HG03575 (cell line): ENCODE data around the gene AIFM3.

ENCODE experiments used
- ATAC-seq: cut with Tn5 transposase; IDR thresholded peaks from one replicate; pipeline ENCODE4 v1.9.1; 2021; ENCODE audit not compliant: unreplicated experiment, insufficient number of reproducible peaks, low FRiP score; ENCODE audit errors: extremely low read depth

Gene AIFM3

GRCh38 chr22:20953668-20954500 is 13.2 kb upstream of the AIFM3 start:
- ATAC-seq = no peak

- ATAC-seq = no peak
Measured at GRCh38 chr22:20955548-20955947, 11.5 kb upstream of the AIFM3 start.

GRCh38 chr22:20956258-20957101 is 10.6 kb upstream of the AIFM3 start:
- no peak for ATAC-seq

GRCh38 chr22:20957102-20957682 is 9.9 kb upstream of the AIFM3 start:
- no peak for ATAC-seq

- ATAC-seq = no peak
Measured at GRCh38 chr22:20957683-20958431, 9.2 kb upstream of the AIFM3 start.

- ATAC-seq = no peak
Measured at GRCh38 chr22:20959578-20960461, 7.2 kb upstream of the AIFM3 start.

GRCh38 chr22:20960609-20961008 is 6.4 kb upstream of the AIFM3 start:
- ATAC-seq = no peak

- ATAC-seq = no peak
Measured at GRCh38 chr22:20962491-20962945, 4.5 kb upstream of the AIFM3 start.

GRCh38 chr22:20963201-20964052 is 3.6 kb upstream of the AIFM3 start:
- ATAC-seq = no peak

- ATAC-seq = no peak
Measured at GRCh38 chr22:20964090-20964798, 2.8 kb upstream of the AIFM3 start.

GRCh38 chr22:20964799-20965103 is 2.3 kb upstream of the AIFM3 start:
- ATAC-seq = no peak

GRCh38 chr22:20965104-20965887 is 1.8 kb upstream of the AIFM3 start:
- ATAC-seq = no peak

- ATAC-seq = no peak
Measured at GRCh38 chr22:20965888-20966855, 883 bp upstream of the AIFM3 start.

- ATAC-seq = no peak
Measured at GRCh38 chr22:20967697-20968211, 699 bp downstream of the AIFM3 start.
